ENCODE results near the gene INS.
"Not testable (repeated sequence)": the region's sequence is repeated elsewhere in the genome, so short reads cannot be mapped to it uniquely, and the experiment has no call there.

INS gene

GRCh38 chr11:2179516-2179915 is 18.5 kb upstream of the INS start:
- TF ChIP-seq, protein P1, sequence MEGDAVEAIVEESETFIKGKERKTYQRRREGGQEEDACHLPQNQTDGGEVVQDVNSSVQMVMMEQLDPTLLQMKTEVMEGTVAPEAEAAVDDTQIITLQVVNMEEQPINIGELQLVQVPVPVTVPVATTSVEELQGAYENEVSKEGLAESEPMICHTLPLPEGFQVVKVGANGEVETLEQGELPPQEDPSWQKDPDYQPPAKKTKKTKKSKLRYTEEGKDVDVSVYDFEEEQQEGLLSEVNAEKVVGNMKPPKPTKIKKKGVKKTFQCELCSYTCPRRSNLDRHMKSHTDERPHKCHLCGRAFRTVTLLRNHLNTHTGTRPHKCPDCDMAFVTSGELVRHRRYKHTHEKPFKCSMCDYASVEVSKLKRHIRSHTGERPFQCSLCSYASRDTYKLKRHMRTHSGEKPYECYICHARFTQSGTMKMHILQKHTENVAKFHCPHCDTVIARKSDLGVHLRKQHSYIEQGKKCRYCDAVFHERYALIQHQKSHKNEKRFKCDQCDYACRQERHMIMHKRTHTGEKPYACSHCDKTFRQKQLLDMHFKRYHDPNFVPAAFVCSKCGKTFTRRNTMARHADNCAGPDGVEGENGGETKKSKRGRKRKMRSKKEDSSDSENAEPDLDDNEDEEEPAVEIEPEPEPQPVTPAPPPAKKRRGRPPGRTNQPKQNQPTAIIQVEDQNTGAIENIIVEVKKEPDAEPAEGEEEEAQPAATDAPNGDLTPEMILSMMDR (IDR thresholded peaks at IDR 0.05) = no peak
- no peak for TF ChIP-seq ZFX (IDR thresholded peaks at IDR 0.05; ENCODE audit: borderline replicate concordance)
- no peak overlapping the region for H3K27ac ChIP-seq

DNA sequence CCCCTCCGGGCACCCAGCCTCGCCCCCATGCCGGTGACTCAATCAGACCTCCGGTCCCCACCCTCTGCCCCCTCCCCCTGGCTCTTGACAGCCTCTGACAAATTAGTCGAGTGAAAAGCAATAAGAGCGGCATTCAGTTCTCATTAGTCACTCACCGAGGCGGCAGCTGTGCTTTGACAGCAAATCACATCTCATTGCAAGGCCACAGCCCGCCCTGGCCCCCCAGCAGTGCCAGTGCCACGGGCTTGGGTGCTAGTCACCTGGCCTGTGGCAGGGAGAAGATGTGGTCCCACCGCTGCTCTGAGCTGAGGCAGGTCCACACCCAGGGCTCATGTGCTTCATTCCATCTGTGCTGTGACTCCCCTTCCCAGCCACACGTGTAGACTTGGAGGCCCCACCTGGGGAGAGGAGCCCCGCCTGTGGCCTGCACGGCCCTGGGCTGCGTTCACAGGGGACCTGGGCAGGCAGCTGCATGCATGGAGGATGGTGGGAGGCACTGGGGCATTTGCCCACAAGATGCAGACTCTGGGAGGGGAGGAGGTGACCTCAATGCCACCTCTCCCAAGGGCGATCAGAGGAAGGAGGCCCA is 18.0 kb upstream of the INS start:
- no peak overlapping the region for H3K27ac ChIP-seq
- no peak for TF ChIP-seq ZFX (IDR thresholded peaks at IDR 0.05; ENCODE audit: borderline replicate concordance)
- TF ChIP-seq, protein P1 (IDR thresholded peaks at IDR 0.05) = no peak

DNA sequence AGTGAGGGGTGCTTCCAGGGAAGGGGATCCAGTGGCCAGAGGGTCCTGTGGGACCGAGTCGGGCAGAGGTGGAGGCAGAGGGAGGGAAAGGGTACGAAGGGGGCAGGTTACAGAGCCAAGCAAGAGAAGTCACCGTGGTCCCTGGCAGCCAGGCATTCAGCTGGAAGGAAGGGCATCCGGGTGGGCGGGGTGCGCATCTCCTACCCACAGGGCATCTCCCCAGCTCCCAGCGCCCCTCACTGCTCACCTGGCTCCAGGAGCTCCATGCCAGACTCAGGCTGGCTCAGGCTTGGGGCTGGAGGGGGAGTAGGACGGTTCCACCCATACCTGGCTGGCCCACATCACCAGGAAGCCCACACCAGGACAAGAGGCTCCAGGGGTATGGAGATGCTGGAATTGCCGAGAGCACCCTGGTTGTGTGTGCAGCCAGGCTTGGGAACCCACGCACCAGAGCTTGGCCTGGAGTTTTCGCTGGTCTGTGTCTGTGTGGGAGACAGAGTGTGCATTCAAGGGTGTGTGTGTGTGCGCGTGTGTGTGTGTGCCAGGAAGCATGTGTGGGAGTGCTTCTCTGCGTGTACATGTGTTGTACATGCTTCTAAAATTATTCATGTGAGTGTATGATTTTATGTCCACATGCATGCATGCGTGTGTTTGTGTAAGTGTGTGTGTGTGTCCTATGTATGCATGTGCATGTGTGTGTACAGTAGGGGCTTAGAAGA is 17.2 kb upstream of the INS start:
- not testable (repeated sequence) for H3K27ac ChIP-seq

DNA sequence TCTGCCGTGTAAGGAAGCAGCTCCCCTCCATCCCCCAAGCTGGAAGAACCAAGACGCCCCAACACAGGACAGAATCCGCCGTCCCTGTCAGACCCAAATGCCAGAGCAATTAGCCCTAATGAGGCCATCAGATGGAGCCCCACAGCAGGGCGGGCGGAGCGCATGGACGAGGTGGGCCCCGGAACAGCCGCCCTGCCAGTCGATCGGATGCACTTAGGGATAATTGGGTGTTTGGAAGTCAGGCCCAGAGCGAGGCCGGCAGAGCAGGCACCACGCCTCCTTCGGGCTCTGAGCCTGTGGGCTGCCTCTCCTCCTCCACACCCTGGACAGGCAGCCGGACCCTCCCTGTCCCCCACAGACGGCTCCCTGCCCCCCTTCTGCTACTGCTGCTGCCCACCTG is 16.1 kb upstream of the INS start:
- no peak overlapping the region for H3K27ac ChIP-seq
- TF ChIP-seq ZFX (IDR thresholded peaks at IDR 0.05; ENCODE audit: borderline replicate concordance) = no peak
- TF ChIP-seq, protein P1 (IDR thresholded peaks at IDR 0.05) = no peak

GRCh38 chr11:2176389-2176900 is 15.4 kb upstream of the INS start:
- TF ChIP-seq ZFX (IDR thresholded peaks at IDR 0.05; ENCODE audit: borderline replicate concordance) = no peak
- TF ChIP-seq, protein P1 (IDR thresholded peaks at IDR 0.05) = no peak
- no peak overlapping the region for H3K27ac ChIP-seq

- TF ChIP-seq ZFX (IDR thresholded peaks at IDR 0.05; ENCODE audit: borderline replicate concordance) = no peak
- TF ChIP-seq, protein P1 (IDR thresholded peaks at IDR 0.05) = no peak
- H3K27ac ChIP-seq = no peak overlapping the region
Observed at GRCh38 chr11:2175659-2176058, 14.7 kb upstream of the INS start.

GRCh38 chr11:2174361-2174760 is 13.4 kb upstream of the INS start:
- TF ChIP-seq, protein P1 (IDR thresholded peaks at IDR 0.05) = no peak
- no peak for TF ChIP-seq ZFX (IDR thresholded peaks at IDR 0.05; ENCODE audit: borderline replicate concordance)

More at GRCh38 chr11:2174361-2174760, 13.4 kb upstream of the INS start:
- H3K27ac ChIP-seq = no peak overlapping the region
